IMR-90 (cell line): Measurements from ENCODE around the gene FAIM2. TPM values are rescaled to one million over a fixed set of nuclear protein-coding genes. Genes with fewer than 3 reads are reported as not detected.

Experiments
- ATAC-seq: fragments of 200-7000 bp; cut with Tn5 transposase; 2 replicates; pipeline ENCODE4 v1.9.1; 2020; ENCODE audit warnings: low read depth, mild to moderate bottlenecking, moderate library complexity
- BruUV-seq: library from RNA; stranded (reverse); fragments of 400-500 nt; replicated peaks from 2 replicates; lab custom pipeline; 2021; lab: Mats Ljungman, UMichigan
- CTCF ChIA-PET: fragments of 300-600 bp; formaldehyde crosslinking; extraction: SDS; loops from one replicate; lab custom pipeline; 2021; ENCODE audit warnings: antibody characterized with exemption; lab: Yijun Ruan, JAX
- POLR2A ChIA-PET: fragments of 300-600 bp; sonication (Branson Sonifier 250); formaldehyde crosslinking; loops from one replicate; lab custom pipeline; 2022; ENCODE audit warnings: antibody characterized with exemption; ENCODE audit not compliant: unreplicated experiment; lab: Charles Lee
- DNase-seq: peaks from one replicate; pipeline ENCODE4 v3.0.0; 2013
- H2AFZ ChIP-seq: replicated peaks from 2 replicates; pipeline ENCODE3; 2013; ENCODE audit warnings: low read length, mild to moderate bottlenecking; ENCODE audit not compliant: poor library complexity
- H2AK5ac ChIP-seq: 2 replicates; pipeline ENCODE4 v1.6.1; 2013; ENCODE audit warnings: low read depth, low read length, inconsistent platforms
- H2AK9ac ChIP-seq: replicated peaks from 2 replicates; pipeline ENCODE3; 2013; ENCODE audit warnings: mild to moderate bottlenecking, low read depth, low read length, moderate library complexity; ENCODE audit not compliant: poor library complexity
- H2BK120ac ChIP-seq: 2 replicates; pipeline ENCODE4 v1.6.1; 2013; ENCODE audit warnings: low read depth, low read length, inconsistent platforms
- H2BK15ac ChIP-seq: 3 replicates; pipeline ENCODE4 v1.6.1; 2013; ENCODE audit warnings: low read depth, low read length, inconsistent platforms
- H2BK20ac ChIP-seq: 2 replicates; pipeline ENCODE4 v1.6.1; 2013; ENCODE audit warnings: low read depth, mild to moderate bottlenecking, inconsistent platforms, low read length, moderate library complexity
- H2BK5ac ChIP-seq: 2 replicates; pipeline ENCODE4 v1.6.1; 2013; ENCODE audit warnings: mild to moderate bottlenecking, low read depth, low read length, inconsistent platforms; ENCODE audit not compliant: poor library complexity, severe bottlenecking
- H3K14ac ChIP-seq: replicated peaks from 2 replicates; pipeline ENCODE4 v1.6.1; 2013; ENCODE audit warnings: low read depth, low read length, inconsistent platforms
- H3K18ac ChIP-seq: 2 replicates; pipeline ENCODE4 v1.6.1; 2013; ENCODE audit warnings: low read depth, low read length, control low read depth
- H3K23ac ChIP-seq: 2 replicates; pipeline ENCODE4 v1.6.1; 2013; ENCODE audit warnings: low read depth, low read length, inconsistent platforms
- H3K27ac ChIP-seq: 2 replicates; pipeline ENCODE4 v1.5.1; 2013; ENCODE audit warnings: mild to moderate bottlenecking, control low read depth, low read length; ENCODE audit not compliant: insufficient read depth
- H3K27me3 ChIP-seq: 2 replicates; pipeline ENCODE4 v1.6.1; 2013; ENCODE audit warnings: low read length; ENCODE audit not compliant: control insufficient read depth, insufficient read depth
- H3K36me3 ChIP-seq: 2 replicates; pipeline ENCODE4 v1.6.1; 2013; ENCODE audit warnings: low read length, mixed read lengths; ENCODE audit not compliant: control insufficient read depth, insufficient read depth
- H3K4ac ChIP-seq: 2 replicates; pipeline ENCODE4 v1.6.1; 2013; ENCODE audit warnings: low read depth, low read length, inconsistent platforms
- H3K4me1 ChIP-seq: 2 replicates; pipeline ENCODE4 v1.6.1; 2013; ENCODE audit warnings: low read length, mixed read lengths; ENCODE audit not compliant: control insufficient read depth, insufficient read depth
- H3K4me2 ChIP-seq: 2 replicates; pipeline ENCODE4 v1.6.1; 2013; ENCODE audit warnings: low read depth, mild to moderate bottlenecking, control low read depth, low read length, moderate library complexity
- H3K4me3 ChIP-seq: 2 replicates; pipeline ENCODE4 v1.5.1; 2013; ENCODE audit warnings: low read depth, mild to moderate bottlenecking, control low read depth, low read length, moderate library complexity; ENCODE audit not compliant: insufficient read depth
- H3K56ac ChIP-seq: 2 replicates; pipeline ENCODE4 v1.6.1; 2013; ENCODE audit warnings: low read length, inconsistent platforms; ENCODE audit not compliant: insufficient read depth; ENCODE audit errors: extremely low read depth
- H3K79me1 ChIP-seq, 2 experiments: 2 replicates each; pipeline ENCODE4 v1.6.1; 2013; ENCODE audit warnings: low read length in 2 of 2, inconsistent platforms in 1 of 2, low read depth in 1 of 2
- H3K9ac ChIP-seq: 2 replicates; pipeline ENCODE4 v1.6.1; 2013; ENCODE audit warnings: low read depth, low read length, control low read depth
- H3K9me1 ChIP-seq: 2 replicates; pipeline ENCODE4 v1.6.1; 2013; ENCODE audit warnings: low read length, inconsistent platforms; ENCODE audit not compliant: insufficient read depth
- H3K9me3 ChIP-seq: 2 replicates; pipeline ENCODE4 v1.6.1; 2013; ENCODE audit warnings: low read length; ENCODE audit not compliant: control insufficient read depth, insufficient read depth
- H4K20me1 ChIP-seq: 2 replicates; pipeline ENCODE4 v1.6.1; 2013; ENCODE audit warnings: low read length, inconsistent platforms; ENCODE audit not compliant: insufficient read depth
- H4K5ac ChIP-seq: 2 replicates; pipeline ENCODE4 v1.6.1; 2013; ENCODE audit warnings: mild to moderate bottlenecking, low read depth, low read length, control low read depth
- H4K8ac ChIP-seq, 2 experiments: 2 replicates each; pipeline ENCODE4 v1.6.1; 2013; ENCODE audit warnings: low read depth in 2 of 2, low read length in 2 of 2, control low read depth in 1 of 2, inconsistent platforms in 1 of 2
- H4K91ac ChIP-seq: 2 replicates; pipeline ENCODE4 v1.6.1; 2013; ENCODE audit warnings: low read depth, low read length, inconsistent platforms; ENCODE audit not compliant: insufficient read depth
- BHLHE40 ChIP-seq: fragments of 150-350 bp; IDR thresholded peaks from 2 replicates; pipeline ENCODE4 v1.6.1; 2016; ENCODE audit warnings: mild to moderate bottlenecking, low read depth, low read length
- CEBPB ChIP-seq: IDR thresholded peaks from 2 replicates; pipeline ENCODE4 v1.6.1; 2012; ENCODE audit warnings: low read depth, low read length, improper control_type of control experiment
- FOS ChIP-seq: fragments of 150-350 bp; IDR thresholded peaks from 2 replicates; pipeline ENCODE4 v1.6.1; 2016; ENCODE audit warnings: low read depth, low read length
- MAFK ChIP-seq: IDR thresholded peaks from 2 replicates; pipeline ENCODE4 v1.6.1; 2012; ENCODE audit warnings: low read depth, low read length, improper control_type of control experiment
- MAZ ChIP-seq: IDR thresholded peaks from 2 replicates; pipeline ENCODE4 v1.6.1; 2012; ENCODE audit warnings: low read depth, mild to moderate bottlenecking, low read length, improper control_type of control experiment, moderate library complexity, borderline replicate concordance
- MXI1 ChIP-seq: IDR thresholded peaks from 2 replicates; pipeline ENCODE4 v1.6.1; 2012; ENCODE audit warnings: low read depth, mild to moderate bottlenecking, low read length, moderate library complexity, borderline replicate concordance
- NFE2L2 ChIP-seq: fragments of 150-350 bp; IDR thresholded peaks from 2 replicates; pipeline ENCODE4 v1.6.1; 2016; ENCODE audit warnings: low read depth, mild to moderate bottlenecking, low read length
- POLR2A ChIP-seq: IDR thresholded peaks from 2 replicates; pipeline ENCODE4 v1.6.1; 2012; ENCODE audit warnings: mild to moderate bottlenecking, low read depth, low read length
- RAD21 ChIP-seq: IDR thresholded peaks from 2 replicates; pipeline ENCODE4 v1.6.1; 2012; ENCODE audit warnings: low read length, improper control_type of control experiment
- RFX5 ChIP-seq: IDR thresholded peaks from 2 replicates; pipeline ENCODE4 v1.8.0; 2012; ENCODE audit warnings: low read depth, mild to moderate bottlenecking, low read length, moderate library complexity
- SMC3 ChIP-seq: fragments of 150-350 bp; IDR thresholded peaks from 2 replicates; pipeline ENCODE4 v1.6.1; 2016; ENCODE audit warnings: low read depth, mild to moderate bottlenecking, antibody characterized with exemption, low read length, moderate library complexity
- whole genome bisulfite sequencing, 2 experiments: methylation state at CpG; one replicate each; pipeline versions ENCODE4 v1.1.5 to v1.1.7; 2013; ENCODE audit warnings: missing lambda C conversion rate in 2 of 2; ENCODE audit not compliant: insufficient read length in 1 of 2; ENCODE audit errors: extremely low coverage in 2 of 2; 5-methylcytosine and 5-hydroxymethylcytosine counted together
- dilution Hi-C: fragments of 300-500 bp; cut with HindIII; formaldehyde crosslinking; loops from one replicate; pipeline ENCODE4 v1.14.3; 2018; ENCODE audit warnings: low sequenced_read_pairs; ENCODE audit not compliant: unreplicated experiment
- in situ Hi-C: fragments of 300-500 bp; cut with MboI; formaldehyde crosslinking; loops from 3 replicates; pipeline ENCODE4 v1.14.3; 2019; ENCODE audit warnings: low sequenced_read_pairs, inconsistent platforms, mixed read lengths
- intact Hi-C: fragments of 100-400 bp; cut with micrococcal nuclease; formaldehyde crosslinking; loops from 2 replicates; pipeline ENCODE4 v1.10.0; 2022
- polyA plus RNA-seq, 3 experiments: library from polyadenylated mRNA; depleted of rRNA; stranded (reverse); fragments of >200 nt; gene quantifications; 2 replicates each; pipeline ENCODE4 v1.2.3, GENCODE V29; 2012; ENCODE audit warnings: low replicate concordance in 1 of 3
- total RNA-seq: library from RNA; depleted of rRNA; stranded (reverse); fragments of >200 nt; gene quantifications from 2 replicates; pipeline ENCODE4 v1.2.3, GENCODE V29; 2012
- TF ChIP-seq, protein P1 (sequence below): fragments of 150-350 bp; IDR thresholded peaks from 2 replicates; pipeline ENCODE4 v1.6.1; 2017; ENCODE audit warnings: mild to moderate bottlenecking, antibody characterized with exemption, low read length, low read depth
- TF ChIP-seq, protein P2 (sequence below): fragments of 150-350 bp; IDR thresholded peaks from 2 replicates; pipeline ENCODE4 v1.6.1; 2016; ENCODE audit warnings: low read depth, mild to moderate bottlenecking, low read length, moderate library complexity, borderline replicate concordance
- TF ChIP-seq, protein P3 (sequence below): conservative IDR thresholded peaks from 2 replicates; pipeline ENCODE4 v1.5.1; 2012; ENCODE audit warnings: mild to moderate bottlenecking, low read depth, low read length, improper control_type of control experiment

FAIM2 gene
- total and polyA plus RNA-seq, 2 of the 4 experiments (the other 2 are of a cell fraction), result 0.72 to 5.3 TPM

DNA sequence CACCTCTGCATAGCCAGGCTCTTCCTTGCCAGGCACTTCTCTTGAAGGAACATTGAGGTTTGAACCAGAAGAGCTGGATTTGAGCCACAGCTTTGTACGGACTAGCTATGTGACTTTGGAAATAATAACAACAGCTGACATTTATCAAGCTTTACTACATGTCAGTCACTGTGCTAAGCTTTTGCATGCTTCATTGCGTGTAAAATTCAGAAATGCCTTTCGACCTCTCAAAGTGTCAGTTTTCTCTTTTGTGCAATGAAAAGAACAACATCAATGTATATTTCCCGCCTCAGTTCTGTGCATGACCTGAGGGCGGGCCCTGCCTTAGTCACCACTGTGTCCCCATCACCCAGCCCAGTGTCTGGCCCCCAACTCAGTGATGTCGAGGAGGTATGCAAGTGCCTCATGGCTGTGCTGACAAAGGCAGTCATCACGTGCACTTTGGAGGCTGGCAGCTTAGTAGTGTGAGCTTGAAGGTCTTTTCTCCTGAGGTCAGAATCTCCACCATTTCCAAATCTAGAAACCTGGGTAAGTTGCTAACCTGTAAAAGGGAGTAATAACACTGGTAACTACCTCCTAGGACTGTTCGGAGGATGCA, 28.9 kb upstream of the FAIM2 start:
- no peaks in the 10 kb centered on the region; the same call in 1 of the 2 replicates for H3K27me3 ChIP-seq
- no peak overlapping the region for H3K23ac ChIP-seq
- no peak overlapping the region for H3K27ac ChIP-seq
- H2BK20ac ChIP-seq, result no peak overlapping the region
- no peak overlapping the region for H2BK5ac ChIP-seq
- H3K36me3 ChIP-seq, result no peaks in the 10 kb centered on the region
- TF ChIP-seq MAZ, result no peak
- no peak for TF ChIP-seq CEBPB
- no peak for TF ChIP-seq RFX5
- TF ChIP-seq, protein P1, sequence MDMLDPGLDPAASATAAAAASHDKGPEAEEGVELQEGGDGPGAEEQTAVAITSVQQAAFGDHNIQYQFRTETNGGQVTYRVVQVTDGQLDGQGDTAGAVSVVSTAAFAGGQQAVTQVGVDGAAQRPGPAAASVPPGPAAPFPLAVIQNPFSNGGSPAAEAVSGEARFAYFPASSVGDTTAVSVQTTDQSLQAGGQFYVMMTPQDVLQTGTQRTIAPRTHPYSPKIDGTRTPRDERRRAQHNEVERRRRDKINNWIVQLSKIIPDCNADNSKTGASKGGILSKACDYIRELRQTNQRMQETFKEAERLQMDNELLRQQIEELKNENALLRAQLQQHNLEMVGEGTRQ, result no peak
- TF ChIP-seq MXI1, result no peak
- TF ChIP-seq, protein P2, sequence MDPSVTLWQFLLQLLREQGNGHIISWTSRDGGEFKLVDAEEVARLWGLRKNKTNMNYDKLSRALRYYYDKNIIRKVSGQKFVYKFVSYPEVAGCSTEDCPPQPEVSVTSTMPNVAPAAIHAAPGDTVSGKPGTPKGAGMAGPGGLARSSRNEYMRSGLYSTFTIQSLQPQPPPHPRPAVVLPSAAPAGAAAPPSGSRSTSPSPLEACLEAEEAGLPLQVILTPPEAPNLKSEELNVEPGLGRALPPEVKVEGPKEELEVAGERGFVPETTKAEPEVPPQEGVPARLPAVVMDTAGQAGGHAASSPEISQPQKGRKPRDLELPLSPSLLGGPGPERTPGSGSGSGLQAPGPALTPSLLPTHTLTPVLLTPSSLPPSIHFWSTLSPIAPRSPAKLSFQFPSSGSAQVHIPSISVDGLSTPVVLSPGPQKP, result no peak
- no peak for TF ChIP-seq MAFK
- TF ChIP-seq NFE2L2, result no peak
- TF ChIP-seq, protein P3, sequence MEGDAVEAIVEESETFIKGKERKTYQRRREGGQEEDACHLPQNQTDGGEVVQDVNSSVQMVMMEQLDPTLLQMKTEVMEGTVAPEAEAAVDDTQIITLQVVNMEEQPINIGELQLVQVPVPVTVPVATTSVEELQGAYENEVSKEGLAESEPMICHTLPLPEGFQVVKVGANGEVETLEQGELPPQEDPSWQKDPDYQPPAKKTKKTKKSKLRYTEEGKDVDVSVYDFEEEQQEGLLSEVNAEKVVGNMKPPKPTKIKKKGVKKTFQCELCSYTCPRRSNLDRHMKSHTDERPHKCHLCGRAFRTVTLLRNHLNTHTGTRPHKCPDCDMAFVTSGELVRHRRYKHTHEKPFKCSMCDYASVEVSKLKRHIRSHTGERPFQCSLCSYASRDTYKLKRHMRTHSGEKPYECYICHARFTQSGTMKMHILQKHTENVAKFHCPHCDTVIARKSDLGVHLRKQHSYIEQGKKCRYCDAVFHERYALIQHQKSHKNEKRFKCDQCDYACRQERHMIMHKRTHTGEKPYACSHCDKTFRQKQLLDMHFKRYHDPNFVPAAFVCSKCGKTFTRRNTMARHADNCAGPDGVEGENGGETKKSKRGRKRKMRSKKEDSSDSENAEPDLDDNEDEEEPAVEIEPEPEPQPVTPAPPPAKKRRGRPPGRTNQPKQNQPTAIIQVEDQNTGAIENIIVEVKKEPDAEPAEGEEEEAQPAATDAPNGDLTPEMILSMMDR, result no peak
- TF ChIP-seq POLR2A, result no peak
- no peak for TF ChIP-seq BHLHE40
- TF ChIP-seq FOS, result no peak
- TF ChIP-seq SMC3, result no peak
- no peak for TF ChIP-seq RAD21
- H3K79me1 ChIP-seq, result no peaks in the 10 kb centered on the region
- H2AK9ac ChIP-seq, result no peak overlapping the region
- H3K14ac ChIP-seq, result no peak overlapping the region
- ChIA-PET POLR2A (no interaction called here), CTCF (interaction anchor here (0.9 kb wide), 1 partner anchor 13 kb away, joined by 3 read pairs; no protein-coding TSS in a partner anchor)
- H3K9me3 ChIP-seq, result no peaks in the 10 kb centered on the region
- no peaks in the 10 kb centered on the region for H3K9me1 ChIP-seq
- no peak overlapping the region for H3K56ac ChIP-seq
- H2BK15ac ChIP-seq, result no peak overlapping the region
- DNase-seq, result peak; percentile 6
- H2BK120ac ChIP-seq, result no peak overlapping the region
- H4K8ac ChIP-seq, result no peak overlapping the region
- peak overlapping the region; percentile 26; the same call in 1 of the 2 replicates for H2AK5ac ChIP-seq
- peak overlapping the region; percentile 67 for H2AFZ ChIP-seq
- no peak overlapping the region for H4K91ac ChIP-seq
- no peak overlapping the region for H3K4me3 ChIP-seq
- in situ Hi-C loops (no loop called here), intact Hi-C loops (no loop called here), dilution Hi-C loops (no loop called here)
- H3K18ac ChIP-seq, result no peak overlapping the region
- H3K9ac ChIP-seq, result no peak overlapping the region
- H4K5ac ChIP-seq, result no peak overlapping the region
- H3K4me1 ChIP-seq, result peaks cover 2% of the 10 kb centered on the region; the same call in 1 of the 2 replicates
- no TSS peak for BruUV-seq
- no peak for ATAC-seq
- H4K20me1 ChIP-seq, result no peaks in the 10 kb centered on the region
- no peak overlapping the region for H3K4me2 ChIP-seq
- H3K4ac ChIP-seq, result no peak overlapping the region
- WGBS, 2 experiments, result 88% methylated on average over 3 of the region's 8 CpGs; no CpG with 5 or more reads in 1 of the 2 experiments
